ENCODE results near the gene CDK15. TPM values are rescaled to one million over a fixed set of nuclear protein-coding genes. Genes with fewer than 3 reads are reported as not detected.

The CDK15 gene
- total and polyA plus RNA-seq, 2 experiments from 2014 or later: 0.27 TPM; not detected in 1

- no peak for TF ChIP-seq REST (IDR thresholded peaks at IDR 0.05; ENCODE audit: unreplicated experiment)
- no peak for TF ChIP-seq ZNF114 (CRISPR knock-in tag; IDR thresholded peaks at IDR 0.05)
Observed at GRCh38 chr2:201892516-201892915, 86.2 kb downstream of the CDK15 start (continued).

- Histone ChIP-seq H3K4me1 (ENCODE audit: insufficient read depth) (peaks cover 19% of the 10 kb centered on the region), H3F3A (replicated peaks; ENCODE audit: low read depth) (no peaks in the 10 kb centered on the region), H3K79me2 (replicated peaks; ENCODE audit: insufficient read depth) (no peaks in the 10 kb centered on the region), H3K27me3 (ENCODE audit: insufficient read depth) (no peaks in the 10 kb centered on the region), H3K36me3 (ENCODE audit: insufficient read depth) (no peaks in the 10 kb centered on the region), H3K4me3 (no peak overlapping the region), H3K9me2 (ENCODE audit: insufficient read depth) (peaks cover 6% of the 10 kb centered on the region; the same call in 1 of the 2 replicates), H2AFZ (no peak overlapping the region), H4K20me1 (replicated peaks; ENCODE audit: insufficient read depth) (no peaks in the 10 kb centered on the region), H3K27ac (ENCODE audit: low read depth) (no peak overlapping the region), H3K4me2 (no peak overlapping the region)
- peaks cover 23% of the 10 kb centered on the region for H3K4me1 Mint-ChIP-seq
- no peak for DNase-seq (ENCODE audit: low spot score)
- no peak overlapping the region for H3K4me3 Mint-ChIP-seq
- H3K9me3 Mint-ChIP-seq: no peaks in the 10 kb centered on the region
- no peaks in the 10 kb centered on the region for H3K36me3 Mint-ChIP-seq (ENCODE audit: low read depth)
- no peak for ATAC-seq
- no peak overlapping the region for H3K27ac Mint-ChIP-seq
- H3K27me3 Mint-ChIP-seq (ENCODE audit: insufficient read depth, low read depth, poor library complexity): peaks cover 2% of the 10 kb centered on the region
- TF ChIP-seq NANOG (IDR thresholded peaks at IDR 0.05; ENCODE audit: borderline replicate concordance) (no peak), ETS1 (IDR thresholded peaks at IDR 0.05) (no peak), JUNB (IDR thresholded peaks at IDR 0.05; ENCODE audit: unreplicated experiment) (no peak), ZNF114 (CRISPR knock-in tag; IDR thresholded peaks at IDR 0.05) (no peak), ZNF331 (CRISPR knock-in tag; IDR thresholded peaks at IDR 0.05; ENCODE audit: low read depth) (no peak), CTCF (conservative IDR thresholded peaks at IDR 0.05; ENCODE audit: low read depth in 2 of 2) (no peak), POLR2AphosphoS5 (IDR thresholded peaks at IDR 0.05; ENCODE audit: low read depth) (no peak), EZH2phosphoT487 (IDR thresholded peaks at IDR 0.05; ENCODE audit: unreplicated experiment) (no peak), ZNF462 (CRISPR knock-in tag; IDR thresholded peaks at IDR 0.05) (no peak), CREB1 (CRISPR knock-in tag; IDR thresholded peaks at IDR 0.05; ENCODE audit: low read depth) (no peak)
Observed at GRCh38 chr2:201900362-201900761, 94.0 kb downstream of the CDK15 start.
